Uterus (tissue), 2 donors: Measurements from ENCODE around the gene ZNF516.

Experiments used
- POLR2A ChIP-seq, 2 donors: fragments of 450-650 bp; IDR thresholded peaks; one replicate each; pipeline ENCODE4 v1.6.1; 2016; ENCODE audit warnings: antibody characterized with exemption in 2 of 2, mild to moderate bottlenecking in 1 of 2, moderate library complexity in 1 of 2
- TF ChIP-seq, protein P1 (sequence below), 4 experiments: fragments of 200-600 bp in 2 of 4; fragments of 450-650 bp in 2 of 4; sonication (generic) in 2 of 4; IDR thresholded peaks; one replicate each; pipeline ENCODE4 v1.5.1; 2016 to 2019; ENCODE audit warnings: antibody characterized with exemption in 4 of 4, mild to moderate bottlenecking in 2 of 4, moderate library complexity in 1 of 4

DNA sequence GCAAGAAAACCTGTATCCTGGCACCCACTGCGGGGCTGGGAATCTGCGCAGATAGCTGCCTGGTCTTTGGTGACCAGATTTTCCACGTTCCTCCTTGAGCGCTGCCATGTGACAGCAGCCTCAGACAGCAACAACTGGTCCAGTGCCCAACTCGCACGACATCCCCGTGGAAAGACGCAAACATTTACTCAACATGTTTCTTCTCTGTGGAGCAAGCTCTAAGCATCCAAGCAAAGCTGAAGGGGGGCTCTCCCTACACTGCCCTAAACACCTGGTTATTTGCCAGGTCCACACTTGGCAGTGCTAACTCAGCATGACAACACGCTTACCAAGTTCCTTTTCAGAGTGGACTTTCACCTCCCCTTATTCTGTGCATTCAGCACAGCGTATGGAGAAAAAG lies 11.3 kb downstream of the ZNF516 start:
- TF ChIP-seq, protein P1, sequence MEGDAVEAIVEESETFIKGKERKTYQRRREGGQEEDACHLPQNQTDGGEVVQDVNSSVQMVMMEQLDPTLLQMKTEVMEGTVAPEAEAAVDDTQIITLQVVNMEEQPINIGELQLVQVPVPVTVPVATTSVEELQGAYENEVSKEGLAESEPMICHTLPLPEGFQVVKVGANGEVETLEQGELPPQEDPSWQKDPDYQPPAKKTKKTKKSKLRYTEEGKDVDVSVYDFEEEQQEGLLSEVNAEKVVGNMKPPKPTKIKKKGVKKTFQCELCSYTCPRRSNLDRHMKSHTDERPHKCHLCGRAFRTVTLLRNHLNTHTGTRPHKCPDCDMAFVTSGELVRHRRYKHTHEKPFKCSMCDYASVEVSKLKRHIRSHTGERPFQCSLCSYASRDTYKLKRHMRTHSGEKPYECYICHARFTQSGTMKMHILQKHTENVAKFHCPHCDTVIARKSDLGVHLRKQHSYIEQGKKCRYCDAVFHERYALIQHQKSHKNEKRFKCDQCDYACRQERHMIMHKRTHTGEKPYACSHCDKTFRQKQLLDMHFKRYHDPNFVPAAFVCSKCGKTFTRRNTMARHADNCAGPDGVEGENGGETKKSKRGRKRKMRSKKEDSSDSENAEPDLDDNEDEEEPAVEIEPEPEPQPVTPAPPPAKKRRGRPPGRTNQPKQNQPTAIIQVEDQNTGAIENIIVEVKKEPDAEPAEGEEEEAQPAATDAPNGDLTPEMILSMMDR (IDR thresholded peaks at IDR 0.05) = no peak
- no peak for TF ChIP-seq POLR2A (IDR thresholded peaks at IDR 0.05)
